Stimulated activated CD4-positive, alpha-beta T cell treated with anti-CD3 and anti-CD28 coated beads, Interleukin-1b, Interleukin-23, amount 100 ng/mL, for 1 hour (primary cell): ENCODE measurements around the gene PDE3A.
"Not testable (repeated sequence)": the region's sequence is repeated elsewhere in the genome, so short reads cannot be mapped to it uniquely, and the experiment has no call there.

Experiments used
- DNase-seq, 2 donors: peaks; one replicate each; pipeline ENCODE4 v3.0.0-alpha.2; 2020; ENCODE audit warnings: low read depth in 2 of 2

The PDE3A gene

GRCh38 chr12:20368114-20368650, at the start of gene PDE3A:
TSS of gene PDE3A (plus strand) at chr12:20368537. CDS start at chr12:20369285, 748 bp downstream.
- DNase-seq: no peak

DNA sequence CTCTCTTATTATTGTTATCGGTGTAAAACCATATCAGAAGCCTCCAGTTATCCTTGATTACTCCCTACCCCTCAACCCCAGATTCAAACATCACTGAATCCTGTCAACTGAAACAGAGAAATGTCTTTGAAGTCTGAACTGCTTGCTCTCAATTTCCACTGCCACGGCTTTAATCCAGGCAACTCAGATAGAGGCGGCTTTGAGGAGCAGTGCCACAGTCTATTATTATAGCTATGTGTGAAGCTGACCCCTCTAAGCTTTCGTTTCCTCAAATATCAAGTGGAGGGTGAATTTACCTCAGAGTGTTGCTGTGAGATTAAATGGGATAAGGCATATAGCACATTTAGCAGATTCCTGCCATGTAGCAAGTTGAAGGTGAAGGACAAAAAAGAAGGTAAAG, 49.0 kb upstream of the PDE3A start:
- DNase-seq: no peak

GRCh38 chr12:20320552-20320951, 47.8 kb upstream of the PDE3A start:
- DNase-seq: no peak

- not testable (repeated sequence) for DNase-seq
Measured at GRCh38 chr12:20330826-20331505, 37.4 kb upstream of the PDE3A start.

GRCh38 chr12:20339060-20339459, 29.3 kb upstream of the PDE3A start:
- no peak for DNase-seq

DNA sequence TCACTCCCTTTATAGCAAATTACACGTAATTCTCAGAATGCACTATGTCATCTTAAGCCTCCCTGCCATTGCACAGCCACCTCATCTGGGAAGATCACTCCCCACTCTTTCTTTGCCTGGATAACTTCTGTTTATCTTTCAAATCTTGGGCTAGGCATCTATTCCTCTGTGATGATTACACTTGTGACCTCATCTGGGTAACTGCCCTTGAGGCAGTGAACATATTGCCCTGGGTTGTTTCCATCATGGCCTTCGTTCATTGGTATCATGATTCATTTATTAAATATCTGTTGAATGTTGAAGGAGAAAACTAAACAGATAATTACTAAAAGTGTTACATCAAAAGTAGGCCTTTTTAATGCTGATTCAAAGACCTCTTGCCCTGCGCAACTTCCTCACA, 26.2 kb upstream of the PDE3A start:
- DNase-seq: no peak

DNA sequence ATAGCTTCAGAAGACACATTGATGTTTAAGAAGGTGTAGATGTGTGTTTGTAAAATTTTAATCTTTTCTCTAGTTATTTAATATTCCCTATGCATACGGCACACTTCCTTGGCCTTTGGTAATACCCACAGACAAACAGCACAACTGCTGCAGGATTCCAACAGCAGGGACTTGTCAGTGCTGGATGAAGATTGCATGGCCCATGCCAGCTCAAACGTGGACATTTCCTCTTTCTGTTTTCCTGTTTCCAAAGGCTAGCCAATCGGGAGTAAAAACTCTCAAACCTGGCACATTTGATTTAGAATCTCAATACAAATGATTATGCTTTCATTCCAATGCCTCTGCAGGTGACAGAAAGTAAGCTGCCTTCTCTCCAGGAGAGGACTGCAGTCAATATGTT, 22.5 kb upstream of the PDE3A start:
- no peak for DNase-seq

DNA sequence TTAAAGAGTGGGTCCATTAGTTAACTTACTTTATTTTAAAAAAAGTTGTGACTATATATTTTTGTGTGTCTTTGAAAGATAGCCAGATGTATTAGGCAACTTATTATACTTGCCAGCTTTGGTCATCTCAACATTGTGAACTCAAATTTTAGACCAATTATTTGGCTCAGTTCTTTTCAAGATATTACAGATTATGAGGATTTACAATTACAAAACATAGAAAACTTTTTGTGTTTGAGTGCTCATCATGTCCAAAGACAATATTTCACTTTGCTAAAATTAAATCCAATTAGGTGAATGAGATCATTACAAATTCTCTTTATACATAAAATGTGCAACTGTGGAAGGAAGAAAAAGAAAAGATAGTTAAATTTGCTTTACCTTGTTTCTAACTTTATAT, 18.3 kb upstream of the PDE3A start:
- no peak for DNase-seq

DNA sequence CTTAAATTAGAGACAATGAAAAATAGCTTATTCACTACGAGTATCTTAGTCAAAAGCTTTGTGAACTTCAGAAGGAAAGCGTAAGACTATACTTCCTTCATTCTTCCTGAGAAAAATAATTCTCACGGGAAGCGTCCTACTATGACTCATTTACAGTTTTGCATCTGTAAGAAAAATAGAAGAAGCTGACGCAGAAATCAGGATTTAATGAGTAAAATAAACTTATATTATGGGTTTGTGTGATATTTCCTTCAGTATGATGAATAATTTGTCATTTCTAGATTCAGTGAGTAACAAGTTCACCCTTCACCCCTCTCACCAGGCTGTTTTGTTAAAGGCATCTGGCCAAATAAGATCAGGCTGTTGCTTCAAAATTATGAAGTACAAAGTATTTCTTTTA, 17.8 kb upstream of the PDE3A start:
- no peak for DNase-seq

DNA sequence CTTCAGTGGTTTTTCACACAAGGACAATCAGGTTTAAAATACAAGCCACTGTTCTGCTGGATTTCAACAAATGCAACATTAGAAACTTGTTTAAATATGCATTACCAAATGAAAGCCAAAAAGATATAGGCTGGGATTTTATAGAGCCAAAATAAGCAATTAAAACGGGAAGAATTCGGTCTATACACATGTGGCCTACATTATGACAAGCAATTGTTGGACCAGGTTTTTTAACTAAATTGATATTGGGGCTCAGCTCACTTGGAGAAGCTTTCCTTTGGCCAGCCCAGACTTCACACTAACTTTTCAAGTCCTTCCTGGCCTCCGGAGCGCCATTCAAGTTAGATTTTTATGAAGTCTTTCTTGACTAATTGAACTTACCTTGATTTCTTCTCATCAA, 16.9 kb upstream of the PDE3A start:
- no peak for DNase-seq

GRCh38 chr12:20356048-20356447, 12.3 kb upstream of the PDE3A start:
- no peak for DNase-seq

- DNase-seq: no peak
Measured at GRCh38 chr12:20360407-20360806, 7.9 kb upstream of the PDE3A start.

DNA sequence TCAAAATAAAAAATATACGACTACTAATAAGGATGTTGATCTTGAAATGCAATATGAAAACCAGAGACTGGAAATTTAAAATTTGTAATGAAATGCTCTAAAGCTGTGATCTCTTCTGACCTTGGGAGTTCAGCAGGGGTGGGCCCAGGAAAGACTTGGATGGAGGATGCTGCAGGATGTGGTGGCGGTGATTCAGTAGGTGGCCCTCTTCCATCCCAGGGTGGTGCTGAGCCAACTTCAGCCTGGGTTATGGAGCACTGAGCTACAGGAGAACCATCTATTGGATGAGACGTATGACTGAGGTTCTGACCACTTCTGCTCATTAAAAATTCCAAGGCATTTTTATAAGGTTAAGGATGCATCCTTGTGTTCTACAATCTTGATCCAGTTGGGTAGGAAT, 6.9 kb upstream of the PDE3A start:
- no peak for DNase-seq

DNA sequence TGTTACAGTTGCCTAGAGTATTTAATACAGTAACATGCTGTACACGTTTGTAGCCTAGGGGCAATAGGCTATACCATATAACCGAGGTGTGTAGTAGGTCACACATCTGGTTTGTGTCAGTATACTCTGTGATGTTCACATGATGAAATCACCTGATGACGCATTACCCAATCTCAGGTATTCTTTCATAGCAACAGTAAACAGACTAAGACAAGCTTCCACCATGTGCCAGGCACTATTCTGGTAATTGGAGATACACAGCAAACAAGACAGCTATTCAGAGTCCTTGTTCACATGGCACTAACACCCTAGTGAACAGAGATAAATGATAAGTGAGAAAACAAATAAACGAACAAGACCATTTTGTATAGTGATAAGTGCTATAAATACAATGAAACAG, 3.8 kb upstream of the PDE3A start:
- no peak for DNase-seq

GRCh38 chr12:20366776-20367409, 1.4 kb upstream of the PDE3A start:
- DNase-seq: no peak

DNA sequence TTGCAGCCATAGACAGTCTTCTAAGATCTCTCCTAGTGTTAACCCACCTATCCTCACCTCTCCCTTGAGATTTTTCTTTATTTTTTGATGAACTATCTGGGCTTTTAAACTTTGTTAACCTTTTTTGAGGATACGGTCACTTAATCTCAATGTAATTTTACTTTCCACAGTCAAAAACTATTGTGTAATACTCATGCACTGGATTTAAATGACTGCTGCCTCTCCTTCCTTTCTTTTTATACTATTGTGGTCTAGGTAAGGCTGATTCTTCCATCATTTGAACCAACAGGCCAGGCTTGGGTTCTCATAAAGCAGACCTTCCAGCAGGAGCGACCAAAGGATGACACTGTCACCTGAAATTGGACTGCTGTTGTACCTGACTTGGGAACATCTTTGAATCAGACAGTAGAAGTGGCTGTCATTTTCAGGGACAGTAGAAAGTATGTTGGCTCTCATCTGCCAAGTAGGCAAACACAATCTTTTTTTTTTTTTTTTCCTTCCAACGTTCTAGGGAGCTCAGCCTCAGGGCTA, 689 bp upstream of the PDE3A start:
- DNase-seq: no peak

- DNase-seq: no peak
Measured at GRCh38 chr12:20368651-20369304, 441 bp downstream of the PDE3A start.

- no peak for DNase-seq
Measured at GRCh38 chr12:20369305-20370013, 1.1 kb downstream of the PDE3A start.

DNA sequence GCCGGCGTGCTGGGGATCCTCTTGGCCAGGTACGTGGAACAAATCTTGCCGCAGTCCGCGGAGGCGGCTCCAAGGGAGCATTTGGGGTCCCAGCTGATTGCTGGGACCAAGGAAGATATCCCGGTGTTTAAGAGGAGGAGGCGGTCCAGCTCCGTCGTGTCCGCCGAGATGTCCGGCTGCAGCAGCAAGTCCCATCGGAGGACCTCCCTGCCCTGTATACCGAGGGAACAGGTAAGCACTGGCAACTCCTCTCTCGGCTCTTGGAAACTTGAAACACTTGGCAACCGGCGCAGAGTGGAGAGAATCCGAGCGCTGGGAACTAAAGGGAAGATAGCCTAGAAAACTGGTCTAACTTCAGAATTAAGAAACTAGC, 1.7 kb downstream of the PDE3A start:
- no peak for DNase-seq

- DNase-seq: no peak
Measured at GRCh38 chr12:20370866-20371519, 2.7 kb downstream of the PDE3A start.

DNA sequence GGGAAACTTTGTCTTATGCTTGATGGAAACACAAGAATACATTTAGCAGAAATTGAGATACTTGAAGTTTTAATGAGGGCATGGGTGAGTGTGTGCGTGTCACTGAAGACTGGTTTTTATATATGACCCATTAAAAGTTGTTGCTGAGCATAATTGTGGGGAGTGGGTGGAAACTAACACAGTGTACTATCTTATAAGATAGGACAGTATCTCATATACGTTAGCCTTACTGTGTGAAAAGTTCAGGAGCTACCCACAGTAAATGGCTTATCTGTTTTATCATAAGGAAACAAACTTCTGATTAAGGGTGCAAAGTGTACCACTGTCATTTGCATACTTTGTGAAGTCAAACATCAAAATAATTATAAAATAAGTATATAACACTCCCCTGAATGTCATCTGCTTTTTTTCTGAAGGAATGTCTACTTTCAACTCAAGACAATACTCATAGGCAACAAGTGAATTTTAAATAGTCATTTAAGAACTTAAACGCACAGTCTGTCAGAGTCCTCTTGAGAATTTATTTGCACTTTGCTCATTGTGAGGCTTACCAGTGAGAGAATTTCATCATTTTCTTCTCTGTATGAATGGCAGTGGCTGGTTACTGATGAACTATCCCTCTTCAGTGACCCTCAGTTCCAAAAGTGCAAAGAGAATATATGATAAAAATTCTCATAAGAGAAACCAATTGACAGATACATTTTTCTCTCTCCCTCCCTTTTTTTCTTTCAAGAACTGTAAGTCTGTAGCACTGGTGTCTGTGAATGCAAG, 4.2 kb downstream of the PDE3A start:
- no peak for DNase-seq
